K562 (cell line): Measurements from ENCODE around the gene HEXD. TPM values are rescaled to one million over a fixed set of nuclear protein-coding genes. Genes with fewer than 3 reads are reported as not detected.

ENCODE experiments used
- ATAC-seq: fragments of 200-7000 bp; cut with Tn5 transposase; 3 replicates; pipeline ENCODE4 v1.9.1; 2020; ENCODE audit warnings: moderate library complexity
- BruUV-seq: library from RNA; stranded (reverse); fragments of 400-500 nt; replicated peaks from 2 replicates; lab custom pipeline; 2021; lab: Mats Ljungman, UMichigan
- CTCF ChIA-PET: fragments of 300-600 bp; formaldehyde crosslinking; extraction: SDS; loops from one replicate; lab custom pipeline; 2021; ENCODE audit warnings: low intra/inter-chr PET ratio; lab: Yijun Ruan, JAX
- POLR2A ChIA-PET: fragments of 300-600, 350-650 bp; sonication (Branson Sonifier 250); formaldehyde crosslinking; extraction: SDS; loops from one replicate; lab custom pipeline; 2021; ENCODE audit warnings: antibody characterized with exemption, inconsistent platforms; lab: Yijun Ruan, JAX
- DNase-seq, 4 experiments: peaks; one replicate each; pipeline versions ENCODE4 v3.0.0 to v3.0.0-alpha.2; 2011 to 2018; ENCODE audit warnings: low spot score in 3 of 4, mixed read lengths in 3 of 4; ENCODE audit errors: extremely low read depth in 1 of 4
- FAIRE-seq: peaks from 2 replicates; lab custom pipeline; 2011; peaks lifted over from hg19 to GRCh38; lab: Jason Lieb, UNC
- H2AFZ ChIP-seq: 2 replicates; pipeline ENCODE4 v1.6.0; 2011; ENCODE audit warnings: low read depth, low read length, control low read depth, inconsistent platforms
- H3K27ac ChIP-seq: fragments of 200-600 bp; 3 replicates; pipeline ENCODE4 v1.8.0; 2011; ENCODE audit warnings: low read depth, mild to moderate bottlenecking, control low read depth, inconsistent platforms, low read length, moderate library complexity, mixed read lengths; ENCODE audit errors: extremely low read depth
- H3K27me3 ChIP-seq, 2 experiments: fragments of 300-600 bp in 1 of 2; 2 replicates in 1 of 2; 3 replicates in 1 of 2; pipeline versions ENCODE4 v1.6.0 to v1.8.0; 2011; ENCODE audit warnings: inconsistent platforms in 2 of 2, low read length in 2 of 2, mild to moderate bottlenecking in 1 of 2, mixed read lengths in 1 of 2, moderate library complexity in 1 of 2; ENCODE audit not compliant: control insufficient read depth in 2 of 2, insufficient read depth in 2 of 2
- H3K36me3 ChIP-seq: fragments of 300-600 bp; 3 replicates; pipeline ENCODE4 v1.8.0; 2011; ENCODE audit warnings: mild to moderate bottlenecking, low read length, inconsistent platforms; ENCODE audit not compliant: control insufficient read depth, insufficient read depth
- H3K4me1 ChIP-seq, 2 experiments: fragments of 200-600 bp in 1 of 2; replicated peaks in 1 of 2; 2 replicates in 1 of 2; 3 replicates in 1 of 2; pipeline versions ENCODE4 v1.5.1 to v1.8.0; 2011; ENCODE audit warnings: inconsistent platforms in 2 of 2, low read length in 2 of 2, mild to moderate bottlenecking in 1 of 2, mixed read lengths in 1 of 2, moderate library complexity in 1 of 2; ENCODE audit not compliant: control insufficient read depth in 2 of 2, insufficient read depth in 2 of 2
- H3K4me2 ChIP-seq: 2 replicates; pipeline ENCODE4 v1.6.1; 2011; ENCODE audit warnings: low read length, control low read depth, inconsistent platforms, mixed read lengths; ENCODE audit not compliant: insufficient read depth
- H3K4me3 ChIP-seq: fragments of 200-600 bp; sonication (generic), shearing (Covaris generic); 2 replicates; pipeline ENCODE4 v1.5.1; 2016; ENCODE audit warnings: control low read depth, inconsistent platforms
- H3K79me2 ChIP-seq: fragments of 200-600 bp; 3 replicates; pipeline ENCODE4 v1.8.0; 2011; ENCODE audit warnings: low read length, inconsistent platforms; ENCODE audit not compliant: control insufficient read depth, insufficient read depth
- H3K9ac ChIP-seq, 2 experiments: 2 replicates each; pipeline versions ENCODE4 v1.6.0 to v1.6.1; 2011; ENCODE audit warnings: low read depth in 2 of 2, low read length in 2 of 2, control low read depth in 1 of 2, inconsistent platforms in 1 of 2, mild to moderate bottlenecking in 1 of 2, mixed read lengths in 1 of 2; ENCODE audit not compliant: insufficient read depth in 1 of 2
- H3K9me1 ChIP-seq: one replicate; pipeline ENCODE4 v1.6.0; 2011; ENCODE audit warnings: inconsistent platforms, mild to moderate bottlenecking, low read length, moderate library complexity; ENCODE audit not compliant: control insufficient read depth, insufficient read depth
- H3K9me3 ChIP-seq: replicated peaks from 2 replicates; pipeline ENCODE4 v1.5.1; 2011; ENCODE audit warnings: low read depth, low read length, inconsistent platforms; ENCODE audit not compliant: control insufficient read depth, insufficient read depth
- H4K20me1 ChIP-seq: replicated peaks from 2 replicates; pipeline ENCODE4 v1.6.1; 2011; ENCODE audit warnings: low read length, inconsistent platforms, mixed read lengths; ENCODE audit not compliant: control insufficient read depth, insufficient read depth
- NKRF ChIP-seq: fragments of 450-650 bp; IDR thresholded peaks from 2 replicates; pipeline ENCODE4 v1.6.1; 2016; ENCODE audit warnings: borderline replicate concordance
- ZBTB33 ChIP-seq: sonication (generic); formaldehyde crosslinking; IDR thresholded peaks from 2 replicates; pipeline ENCODE4 v1.8.1; 2023; ENCODE audit warnings: mild to moderate bottlenecking, missing genetic modification reagents
- WGBS: fragments of 100-300 bp; shearing (Covaris generic); methylation state at CpG from one replicate; pipeline ENCODE4 v1.1.6; 2016; ENCODE audit warnings: low coverage, mixed read lengths; ENCODE audit not compliant: insufficient coverage; ENCODE audit errors: missing lambda C conversion rate; 5-methylcytosine and 5-hydroxymethylcytosine counted together
- in situ Hi-C: fragments of 300-500 bp; cut with MboI; formaldehyde crosslinking; loops from 4 replicates; pipeline ENCODE4 v1.15.0; 2018; ENCODE audit warnings: inconsistent platforms, mixed read lengths
- intact Hi-C: fragments of 100-400 bp; cut with micrococcal nuclease; formaldehyde crosslinking; loops from 2 replicates; pipeline ENCODE4 v1.14.2; 2022
- polyA plus RNA-seq, 8 experiments: library from polyadenylated mRNA; depleted of rRNA in 4 of 8; stranded (reverse) in 5 of 8; unstranded in 3 of 8; fragments of >200 nt; fragmentation: Nextera tagmentation in 2 of 8; fragmentation: Illumina TruSeq in 1 of 8; extraction: Ambion mirVana in 2 of 8; extraction: Trizol in 1 of 8; gene quantifications; 2 replicates each; pipeline versions ENCODE4 v1.2.1 to v1.2.3, GENCODE V29; 2011 to 2014; ENCODE audit warnings: inconsistent platforms in 1 of 8, missing spikeins in 1 of 8
- total RNA-seq, 7 experiments: library from RNA; depleted of rRNA in 6 of 7; stranded (reverse); fragments of >200 nt in 6 of 7; fragmentation: Illumina TruSeq in 2 of 7; extraction: Trizol in 2 of 7; gene quantifications; 2 replicates each; pipeline versions ENCODE4 v1.2.1 to v1.2.3, GENCODE V29; 2011 to 2021; ENCODE audit warnings: low replicate concordance in 1 of 7

HEXD gene
- total and polyA plus RNA-seq, 9 of the 15 experiments (the other 6 are each of a cell fraction or from before 2014, with no cell fraction given), result 1.0 to 25.3 (median 10.0) TPM

GRCh38 chr17:82374626-82375331, 43.4 kb upstream of the HEXD start:
- FAIRE-seq, result no peak
- POLR2A ChIA-PET, result interaction anchor here (0.6 to 1.6 kb wide), 3 partner anchors 8 to 13 kb away, joined by 3 read pairs; no protein-coding TSS in a partner anchor

More at GRCh38 chr17:82374626-82375331, 43.4 kb upstream of the HEXD start:
- no peaks in the 10 kb centered on the region for H3K36me3 ChIP-seq
- H3K27ac ChIP-seq, result no peak overlapping the region
- no peak overlapping the region for H3K4me3 ChIP-seq
- H3K27me3 ChIP-seq, result no peaks in the 10 kb centered on the region
- H4K20me1 ChIP-seq, result no peaks in the 10 kb centered on the region
- DNase-seq (no peak), ATAC-seq (no peak)
- H3K4me2 ChIP-seq, result no peak overlapping the region
- 95% methylated on average over 52 of the region's 79 CpGs for WGBS
- no peak overlapping the region; a peak in 1 of 4 replicates for H3K9ac ChIP-seq
- no peaks in the 10 kb centered on the region for H3K9me1 ChIP-seq
- CTCF ChIA-PET, result no interaction called here
- intact Hi-C loops, result no loop called here
- in situ Hi-C loops, result no loop called here
- no peak overlapping the region for H2AFZ ChIP-seq
- H3K4me1 ChIP-seq, result peaks cover 0 to 62% of the 10 kb centered on the region in 2 experiments; a peak in 3 of 5 replicates
- H3K9me3 ChIP-seq, result no peaks in the 10 kb centered on the region
- H3K79me2 ChIP-seq, result no peaks in the 10 kb centered on the region
- TF ChIP-seq ZBTB33 (CRISPR knock-in tag) (0 out of 2 replicates have a peak, but pooled peaks have one; percentile 23), NKRF (no peak)
- BruUV-seq, result no TSS peak
